ENCODE measurements around the gene GTF3C4.

- TF ChIP-seq GATA3 (IDR thresholded peaks at IDR 0.05; ENCODE audit: low read depth, low read length): no peak
- no peak for TF ChIP-seq GATA2 (IDR thresholded peaks at IDR 0.05; ENCODE audit: low read depth, low read length)
Measured at GRCh38 chr9:132742821-132743311, 72.6 kb downstream of the GTF3C4 start.

All from SH-SY5Y (cell line).